ENCODE measurements around the gene SHC3.

SHC3 gene

GRCh38 chr9:89049646-89050045 lies 129.0 kb downstream of the SHC3 start:
- no peak for FAIRE-seq

GRCh38 chr9:89048616-89049015 lies 130.0 kb downstream of the SHC3 start:
- no peak for FAIRE-seq

GRCh38 chr9:89047667-89048066 lies 131.0 kb downstream of the SHC3 start:
- FAIRE-seq: no peak

- no peak for FAIRE-seq
Measured at GRCh38 chr9:89046832-89047231, 131.8 kb downstream of the SHC3 start.

- no peak for FAIRE-seq
Measured at GRCh38 chr9:89044881-89045280, 133.7 kb downstream of the SHC3 start.

- FAIRE-seq: no peak
Measured at GRCh38 chr9:89044104-89044503, 134.5 kb downstream of the SHC3 start.

- FAIRE-seq: no peak
Measured at GRCh38 chr9:89042984-89043383, 135.6 kb downstream of the SHC3 start.

GRCh38 chr9:89039664-89040063 lies 139.0 kb downstream of the SHC3 start:
- FAIRE-seq: no peak

- no peak for FAIRE-seq
Measured at GRCh38 chr9:89039104-89039465, 139.5 kb downstream of the SHC3 start.

GRCh38 chr9:89038382-89039103 lies 140.1 kb downstream of the SHC3 start:
- no peak for FAIRE-seq

GRCh38 chr9:89037891-89038290 lies 140.7 kb downstream of the SHC3 start:
- FAIRE-seq: no peak

- no peak for FAIRE-seq
Measured at GRCh38 chr9:89037346-89037745, 141.3 kb downstream of the SHC3 start.

- FAIRE-seq: no peak
Measured at GRCh38 chr9:89036891-89037290, 141.7 kb downstream of the SHC3 start.

GRCh38 chr9:89036383-89036782 lies 142.2 kb downstream of the SHC3 start:
- FAIRE-seq: no peak

GRCh38 chr9:89032661-89033060 lies 146.0 kb downstream of the SHC3 start:
- FAIRE-seq: no peak

- no peak for FAIRE-seq
Measured at GRCh38 chr9:89032173-89032572, 146.4 kb downstream of the SHC3 start.

- FAIRE-seq: no peak
Measured at GRCh38 chr9:89029788-89030187, 148.8 kb downstream of the SHC3 start.

- no peak for FAIRE-seq
Measured at GRCh38 chr9:89026876-89027275, 151.7 kb downstream of the SHC3 start.

- no peak for FAIRE-seq
Measured at GRCh38 chr9:89025553-89025952, 153.1 kb downstream of the SHC3 start.

- no peak for FAIRE-seq
Measured at GRCh38 chr9:89024727-89025126, 153.9 kb downstream of the SHC3 start.

- no peak for FAIRE-seq
Measured at GRCh38 chr9:89023740-89024139, 154.9 kb downstream of the SHC3 start.

- FAIRE-seq: no peak
Measured at GRCh38 chr9:89022902-89023301, 155.7 kb downstream of the SHC3 start.

- no peak for FAIRE-seq
Measured at GRCh38 chr9:89022001-89022759, 156.4 kb downstream of the SHC3 start.

- no peak for FAIRE-seq
Measured at GRCh38 chr9:89021154-89021803, 157.3 kb downstream of the SHC3 start.
